ENCODE results near the gene HEG1. TPM values are rescaled to one million over a fixed set of nuclear protein-coding genes. Genes with fewer than 3 reads are reported as not detected.

HEG1 gene
- total RNA-seq, 2 donors from 2014 or later: 202 to 210 TPM

DNA sequence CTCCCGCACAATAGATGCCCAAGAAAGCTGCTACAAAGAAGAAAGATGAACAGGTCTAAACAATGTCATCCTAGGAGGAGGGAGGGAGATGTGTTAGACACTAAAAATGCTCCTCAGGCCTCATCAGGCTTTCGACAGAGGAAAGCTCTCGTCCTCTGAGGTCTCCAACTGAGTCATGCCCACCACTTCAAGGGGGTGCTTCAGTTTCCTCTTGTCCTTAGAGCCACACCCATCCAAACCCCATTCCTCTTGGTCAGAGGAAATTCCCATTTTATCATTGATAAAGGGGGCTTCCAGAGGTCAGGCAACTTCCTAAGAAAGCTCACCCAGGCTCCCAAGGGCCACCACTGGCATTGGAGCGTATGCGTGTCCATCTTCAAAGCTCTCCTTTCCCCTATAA is 50.1 kb downstream of the HEG1 start:
- Histone ChIP-seq H3K4me1 (peaks cover 0 to 52% of the 10 kb centered on the region in 2 donors), H3K27ac (no peak overlapping the region), H3K36me3 (peaks cover 95% of the 10 kb centered on the region), H3K27me3 (no peaks in the 10 kb centered on the region), H3K9me3 (no peaks in the 10 kb centered on the region), H3K4me3 (no peak overlapping the region)
- TF ChIP-seq, protein P1, sequence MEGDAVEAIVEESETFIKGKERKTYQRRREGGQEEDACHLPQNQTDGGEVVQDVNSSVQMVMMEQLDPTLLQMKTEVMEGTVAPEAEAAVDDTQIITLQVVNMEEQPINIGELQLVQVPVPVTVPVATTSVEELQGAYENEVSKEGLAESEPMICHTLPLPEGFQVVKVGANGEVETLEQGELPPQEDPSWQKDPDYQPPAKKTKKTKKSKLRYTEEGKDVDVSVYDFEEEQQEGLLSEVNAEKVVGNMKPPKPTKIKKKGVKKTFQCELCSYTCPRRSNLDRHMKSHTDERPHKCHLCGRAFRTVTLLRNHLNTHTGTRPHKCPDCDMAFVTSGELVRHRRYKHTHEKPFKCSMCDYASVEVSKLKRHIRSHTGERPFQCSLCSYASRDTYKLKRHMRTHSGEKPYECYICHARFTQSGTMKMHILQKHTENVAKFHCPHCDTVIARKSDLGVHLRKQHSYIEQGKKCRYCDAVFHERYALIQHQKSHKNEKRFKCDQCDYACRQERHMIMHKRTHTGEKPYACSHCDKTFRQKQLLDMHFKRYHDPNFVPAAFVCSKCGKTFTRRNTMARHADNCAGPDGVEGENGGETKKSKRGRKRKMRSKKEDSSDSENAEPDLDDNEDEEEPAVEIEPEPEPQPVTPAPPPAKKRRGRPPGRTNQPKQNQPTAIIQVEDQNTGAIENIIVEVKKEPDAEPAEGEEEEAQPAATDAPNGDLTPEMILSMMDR (IDR thresholded peaks at IDR 0.05): no peak
- DNase-seq (ENCODE audit: low spot score): no peak

DNA sequence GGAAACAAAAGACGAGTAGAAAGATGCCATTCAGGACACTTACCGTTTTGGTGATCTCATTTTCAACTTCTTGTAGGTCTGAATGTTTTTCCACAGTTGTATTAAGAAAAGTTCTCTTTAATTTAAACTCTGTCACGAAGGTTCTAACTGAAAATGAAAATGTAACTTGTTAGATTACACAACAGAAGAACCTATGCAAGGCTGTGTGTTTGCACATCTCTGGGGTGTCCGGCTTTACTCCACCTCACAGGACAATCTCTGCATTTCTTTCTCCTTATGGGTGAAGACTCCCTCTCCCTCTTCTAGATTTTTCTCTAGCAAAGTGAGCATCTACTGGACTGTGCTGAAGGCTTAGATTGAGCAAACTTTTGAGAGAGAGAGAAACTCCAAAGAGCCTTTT is 50.6 kb downstream of the HEG1 start:
- no peak overlapping the region for H3K4me3 ChIP-seq
- no peak for DNase-seq (ENCODE audit: low spot score)
- H3K27me3 ChIP-seq: no peaks in the 10 kb centered on the region
- H3K9me3 ChIP-seq: no peaks in the 10 kb centered on the region
- TF ChIP-seq, protein P1 (IDR thresholded peaks at IDR 0.05): no peak
- H3K27ac ChIP-seq: no peak overlapping the region
- peaks cover 0 to 57% of the 10 kb centered on the region in 2 donors for H3K4me1 ChIP-seq
- peaks cover 95% of the 10 kb centered on the region for H3K36me3 ChIP-seq

DNA sequence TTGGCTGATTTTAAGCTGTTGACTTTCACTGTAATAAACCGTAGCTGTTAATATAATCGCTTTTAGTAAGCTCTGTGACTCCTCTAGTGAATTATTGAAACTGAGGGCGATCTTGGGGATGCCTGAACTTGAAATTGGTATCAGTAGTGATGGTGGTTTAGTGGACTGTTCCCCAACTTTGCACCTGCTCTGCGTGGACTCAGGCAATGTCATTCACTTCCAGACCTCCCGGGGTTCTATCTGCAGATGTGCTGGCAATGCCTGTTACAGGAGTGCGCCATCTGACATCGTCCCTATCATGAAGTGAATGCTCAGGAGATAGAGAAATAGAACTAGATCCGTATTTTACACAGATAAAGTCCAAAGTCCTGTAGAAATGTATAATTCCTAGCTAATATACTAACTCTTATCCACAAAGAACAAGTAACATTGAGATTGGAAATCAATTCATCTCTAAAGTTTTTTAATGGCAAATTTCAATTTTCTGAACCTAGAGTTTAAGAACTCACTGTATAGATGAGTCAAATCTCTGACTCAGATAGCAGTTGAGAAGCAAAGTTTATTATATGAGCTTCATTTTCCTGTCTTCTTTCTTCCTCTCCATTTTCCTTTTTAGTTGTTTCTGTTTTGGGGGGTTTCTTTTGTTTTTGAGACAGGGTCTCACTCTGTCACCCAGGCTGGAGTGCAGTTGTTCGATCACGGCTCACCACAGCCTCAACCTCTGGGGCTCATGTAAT is 51.8 kb downstream of the HEG1 start:
- Histone ChIP-seq H3K36me3 (peaks cover 94% of the 10 kb centered on the region), H3K27ac (peak overlapping the region; percentile 49 to 62), H3K4me3 (no peak overlapping the region), H3K27me3 (no peaks in the 10 kb centered on the region), H3K9me3 (no peaks in the 10 kb centered on the region), H3K4me1 (peaks cover 0 to 69% of the 10 kb centered on the region in 2 donors)
- DNase-seq (ENCODE audit: low spot score): no peak
- TF ChIP-seq, protein P1 (IDR thresholded peaks at IDR 0.05): no peak

DNA sequence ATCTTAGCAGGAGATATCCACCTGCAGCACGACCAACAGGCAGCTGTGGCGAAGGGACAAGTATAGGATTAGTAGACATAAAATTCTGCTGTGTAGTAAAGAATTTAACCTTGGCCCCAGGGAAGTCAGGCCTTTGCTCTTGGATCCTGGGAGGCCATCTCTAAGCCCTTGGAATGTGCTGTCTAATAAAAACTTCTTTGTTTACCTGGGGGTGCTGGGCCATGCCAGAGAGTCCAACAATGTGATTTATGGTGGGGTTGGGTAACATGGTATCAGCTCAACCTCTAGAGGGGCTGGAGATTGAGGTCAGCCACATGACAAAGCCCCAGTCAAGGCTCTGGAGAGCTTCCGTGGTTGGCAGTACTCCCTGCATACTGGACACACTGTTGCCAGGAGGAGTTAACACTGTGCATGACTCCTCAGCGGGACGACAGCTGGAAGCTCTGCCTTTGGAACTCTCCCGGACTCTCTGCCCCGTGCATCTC is 52.4 kb downstream of the HEG1 start:
- Histone ChIP-seq H3K4me3 (no peak overlapping the region), H3K36me3 (peaks cover 93% of the 10 kb centered on the region), H3K27me3 (no peaks in the 10 kb centered on the region), H3K9me3 (no peaks in the 10 kb centered on the region), H3K4me1 (peaks cover 0 to 75% of the 10 kb centered on the region in 2 donors), H3K27ac (peak overlapping the region; percentile 49 to 62)
- DNase-seq (ENCODE audit: low spot score): peak; percentile 61
- TF ChIP-seq, protein P1 (IDR thresholded peaks at IDR 0.05): no peak

DNA sequence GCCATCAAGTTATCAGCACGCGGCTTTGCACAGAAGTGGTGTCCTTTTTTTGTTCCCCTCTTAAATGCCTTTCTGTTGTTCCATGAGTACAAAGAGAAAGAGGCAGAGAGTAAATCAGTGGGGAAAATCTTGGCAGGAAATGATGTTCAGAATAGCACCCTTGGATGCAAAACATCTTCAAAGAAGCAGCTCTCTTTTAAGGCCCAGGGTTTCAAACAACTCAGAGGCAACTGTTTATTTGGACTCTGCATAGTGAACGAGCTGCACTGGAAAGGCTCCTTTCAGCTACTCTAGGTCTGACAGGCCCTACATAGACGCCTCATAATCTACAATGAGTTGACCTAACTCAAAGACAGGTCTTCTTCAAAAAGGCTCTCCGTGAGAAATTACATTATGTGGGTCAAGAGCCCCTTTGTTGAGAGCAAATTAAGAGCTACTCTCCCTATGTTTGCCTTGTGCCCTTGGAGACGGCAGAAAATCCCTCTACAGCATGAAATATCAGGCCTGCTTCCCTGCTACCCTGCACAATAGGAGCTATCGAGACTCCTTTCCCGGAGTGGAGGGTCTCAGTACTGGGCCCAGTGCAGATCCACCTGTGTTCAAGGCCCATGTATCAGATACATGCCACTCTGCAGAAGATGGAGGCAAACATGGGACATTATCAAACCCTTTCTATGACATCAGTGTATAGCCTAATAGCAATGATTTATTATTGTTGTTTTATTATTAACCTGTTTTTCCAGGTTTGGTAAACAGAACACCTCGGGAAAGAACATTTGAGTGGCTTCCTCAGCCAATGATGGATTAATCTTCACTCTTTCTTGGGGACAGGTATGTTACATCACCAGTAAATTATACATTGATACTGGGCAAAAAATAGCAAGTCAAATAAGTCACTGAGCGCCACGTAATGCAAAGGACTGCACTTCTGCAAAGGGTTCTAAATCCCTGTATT is 53.1 kb downstream of the HEG1 start:
- Histone ChIP-seq H3K36me3 (peaks cover 93% of the 10 kb centered on the region), H3K27me3 (no peaks in the 10 kb centered on the region), H3K27ac (peak overlapping the region; percentile 49 to 62), H3K4me1 (peaks cover 0 to 80% of the 10 kb centered on the region in 2 donors), H3K4me3 (no peak overlapping the region), H3K9me3 (no peaks in the 10 kb centered on the region)
- DNase-seq (ENCODE audit: low spot score): no peak
- TF ChIP-seq, protein P1 (IDR thresholded peaks at IDR 0.05): no peak

All from right atrium auricular region (tissue), 2 donors.